IMR-90 (cell line): ENCODE results near the gene SNX25. TPM values are rescaled to one million over a fixed set of nuclear protein-coding genes. Genes with fewer than 3 reads are reported as not detected.

Experiments
- CHD1 ChIP-seq: IDR thresholded peaks from 2 replicates; pipeline ENCODE4 v1.6.1; 2012; ENCODE audit warnings: low read depth, low read length, improper control_type of control experiment
- ELK1 ChIP-seq: fragments of 150-350 bp; IDR thresholded peaks from 2 replicates; pipeline ENCODE4 v1.6.1; 2016; ENCODE audit warnings: low read depth, mild to moderate bottlenecking, low read length, moderate library complexity, borderline replicate concordance
- MAFK ChIP-seq: IDR thresholded peaks from 2 replicates; pipeline ENCODE4 v1.6.1; 2012; ENCODE audit warnings: low read depth, low read length, improper control_type of control experiment
- MAZ ChIP-seq: IDR thresholded peaks from 2 replicates; pipeline ENCODE4 v1.6.1; 2012; ENCODE audit warnings: low read depth, mild to moderate bottlenecking, low read length, improper control_type of control experiment, moderate library complexity, borderline replicate concordance
- POLR2A ChIP-seq: IDR thresholded peaks from 2 replicates; pipeline ENCODE4 v1.6.1; 2012; ENCODE audit warnings: mild to moderate bottlenecking, low read depth, low read length
- RCOR1 ChIP-seq: IDR thresholded peaks from 2 replicates; pipeline ENCODE4 v1.6.1; 2012; ENCODE audit warnings: mild to moderate bottlenecking, low read length, improper control_type of control experiment; ENCODE audit not compliant: insufficient replicate concordance
- RFX5 ChIP-seq: IDR thresholded peaks from 2 replicates; pipeline ENCODE4 v1.8.0; 2012; ENCODE audit warnings: low read depth, mild to moderate bottlenecking, low read length, moderate library complexity
- polyA plus RNA-seq, 3 experiments: library from polyadenylated mRNA; depleted of rRNA; stranded (reverse); fragments of >200 nt; gene quantifications; 2 replicates each; pipeline ENCODE4 v1.2.3, GENCODE V29; 2012; ENCODE audit warnings: low replicate concordance in 1 of 3
- total RNA-seq: library from RNA; depleted of rRNA; stranded (reverse); fragments of >200 nt; gene quantifications from 2 replicates; pipeline ENCODE4 v1.2.3, GENCODE V29; 2012

The SNX25 gene
- total and polyA plus RNA-seq, 2 of the 4 experiments (the other 2 are of a cell fraction), result 11.4 to 28.3 TPM

GRCh38 chr4:185405296-185405999 lies 196.1 kb downstream of the SNX25 start (continued):
- TF ChIP-seq ELK1 (no peak), RFX5 (no peak), POLR2A (no peak), RCOR1 (no peak), CHD1 (no peak), MAFK (no peak), MAZ (no peak)
